ENCODE results near the gene CHRNA3. TPM values are rescaled to one million over a fixed set of nuclear protein-coding genes. Genes with fewer than 3 reads are reported as not detected.

The CHRNA3 gene
- total RNA-seq (under 1 TPM in 5 of 6 donors, not detected in 1; 0.05 to 0.25 (median 0.17) TPM), polyA plus RNA-seq (1 to 10 TPM in 1 of 2 donors, not detected in 1; 1.0 TPM)

DNA sequence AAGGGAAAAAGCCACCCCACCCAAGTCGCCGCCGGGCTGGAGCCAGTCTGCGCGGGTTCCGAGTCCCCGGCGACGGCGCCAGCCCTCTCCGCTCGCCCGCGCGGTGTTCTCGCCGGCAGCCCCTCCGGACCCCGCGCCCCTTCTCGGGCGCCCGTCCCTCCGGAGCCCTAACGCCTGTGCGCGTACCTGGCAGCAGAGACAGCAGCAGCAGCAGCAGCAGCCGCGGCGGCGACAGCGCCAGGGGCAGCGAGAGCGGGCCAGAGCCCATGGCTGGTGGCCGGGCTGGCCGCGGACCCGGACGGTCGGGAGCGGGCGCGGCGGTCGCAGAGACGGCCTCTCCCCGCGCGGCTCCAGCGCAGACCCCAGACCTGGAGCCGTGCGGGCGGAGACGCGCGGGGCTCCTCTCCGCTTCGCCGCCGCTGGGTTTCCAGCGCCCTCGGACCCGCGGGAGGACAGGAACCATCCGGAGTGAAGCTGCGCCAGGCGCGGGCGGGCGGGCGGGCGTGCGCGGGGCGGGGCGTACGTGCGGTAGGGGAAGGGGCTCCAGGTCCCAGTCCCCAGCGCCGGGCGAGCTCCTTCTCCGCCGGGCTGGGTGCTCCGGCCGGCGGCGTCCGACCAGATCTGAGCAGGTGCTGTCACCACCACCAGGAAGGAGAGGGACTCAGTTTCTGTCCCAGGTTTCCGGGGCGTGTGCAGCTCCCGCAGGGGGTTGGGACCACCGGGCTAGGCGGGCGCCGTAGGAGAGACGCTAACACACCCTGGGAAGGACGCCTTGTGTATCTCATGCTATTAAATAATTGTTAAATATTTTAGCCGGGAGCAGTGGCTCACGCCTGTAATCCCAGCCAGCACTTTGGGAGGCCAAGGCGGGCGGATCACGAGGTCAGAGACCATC lies at the start of gene CHRNA3:
CHRNA3 (minus strand) TSS at position 470 of the 895 bp plus-strand sequence; CDS start at position 268, 202 bp downstream.
- Histone ChIP-seq H3K27ac (no peak within 1 kb of the TSS), H3K27me3 (peaks cover 0 to 11% (median 2%) of the 10 kb centered on the region in 4 donors)
- FAIRE-seq, result no peak

DNA sequence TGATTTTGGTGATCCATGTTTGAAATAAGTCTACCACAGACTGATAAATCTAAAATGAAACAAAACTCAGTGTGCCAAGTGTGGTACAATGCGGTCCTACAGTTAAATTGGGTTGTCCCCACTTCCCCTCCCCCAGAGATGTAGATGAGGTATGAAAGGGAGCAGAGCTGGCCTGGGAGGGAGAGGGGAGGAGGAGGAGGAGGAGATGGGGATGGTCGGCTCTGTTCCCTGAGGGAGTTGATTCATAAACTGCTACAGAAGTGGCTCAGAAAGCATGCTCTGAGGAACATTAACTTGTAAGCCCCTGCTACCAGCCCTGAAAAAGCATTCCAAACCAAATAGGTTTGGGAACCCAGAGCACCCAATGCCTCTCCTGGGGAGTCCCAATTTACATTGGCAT lies 48.2 kb upstream of the CHRNA3 start:
- ATAC-seq (no peak), DNase-seq (no peak), FAIRE-seq (no peak)
- Histone ChIP-seq H3K36me3 (no peaks in the 10 kb centered on the region), H3K27ac (no peak overlapping the region), H3K9me3 (no peaks in the 10 kb centered on the region), H3K27me3 (no peaks in the 10 kb centered on the region), H3K4me1 (no peaks in the 10 kb centered on the region), H3K4me3 (no peak overlapping the region)
- TF ChIP-seq, protein P1, sequence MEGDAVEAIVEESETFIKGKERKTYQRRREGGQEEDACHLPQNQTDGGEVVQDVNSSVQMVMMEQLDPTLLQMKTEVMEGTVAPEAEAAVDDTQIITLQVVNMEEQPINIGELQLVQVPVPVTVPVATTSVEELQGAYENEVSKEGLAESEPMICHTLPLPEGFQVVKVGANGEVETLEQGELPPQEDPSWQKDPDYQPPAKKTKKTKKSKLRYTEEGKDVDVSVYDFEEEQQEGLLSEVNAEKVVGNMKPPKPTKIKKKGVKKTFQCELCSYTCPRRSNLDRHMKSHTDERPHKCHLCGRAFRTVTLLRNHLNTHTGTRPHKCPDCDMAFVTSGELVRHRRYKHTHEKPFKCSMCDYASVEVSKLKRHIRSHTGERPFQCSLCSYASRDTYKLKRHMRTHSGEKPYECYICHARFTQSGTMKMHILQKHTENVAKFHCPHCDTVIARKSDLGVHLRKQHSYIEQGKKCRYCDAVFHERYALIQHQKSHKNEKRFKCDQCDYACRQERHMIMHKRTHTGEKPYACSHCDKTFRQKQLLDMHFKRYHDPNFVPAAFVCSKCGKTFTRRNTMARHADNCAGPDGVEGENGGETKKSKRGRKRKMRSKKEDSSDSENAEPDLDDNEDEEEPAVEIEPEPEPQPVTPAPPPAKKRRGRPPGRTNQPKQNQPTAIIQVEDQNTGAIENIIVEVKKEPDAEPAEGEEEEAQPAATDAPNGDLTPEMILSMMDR (IDR thresholded peaks at IDR 0.05), result no peak
- WGBS, 2 donors, result 70 to 74% methylated on average over 2 of the region's 2 CpGs
- intact Hi-C loops (cut with DNase I), result no loop called here

More for the DNA sequence above, at the start of gene CHRNA3:
- no peaks in the 10 kb centered on the region for H3K36me3 ChIP-seq
- DNase-seq, result no peak
- WGBS, 2 donors, result 2 to 4% methylated on average over 58 to 102 of the region's 102 CpGs
- peak in 2 of 4 donors; percentile 20 to 51 for ATAC-seq
- TF ChIP-seq, protein P1 (IDR thresholded peaks at IDR 0.05), result no peak
- H3K4me3 ChIP-seq, result peak within 1 kb of the TSS; percentile 16 to 47 (median 23)
- intact Hi-C loops (cut with DNase I), result no loop called here
- H3K9me3 ChIP-seq, result no peaks in the 10 kb centered on the region
- H3K4me1 ChIP-seq, result peaks cover 0 to 5% (median 0%) of the 10 kb centered on the region in 3 donors

DNA sequence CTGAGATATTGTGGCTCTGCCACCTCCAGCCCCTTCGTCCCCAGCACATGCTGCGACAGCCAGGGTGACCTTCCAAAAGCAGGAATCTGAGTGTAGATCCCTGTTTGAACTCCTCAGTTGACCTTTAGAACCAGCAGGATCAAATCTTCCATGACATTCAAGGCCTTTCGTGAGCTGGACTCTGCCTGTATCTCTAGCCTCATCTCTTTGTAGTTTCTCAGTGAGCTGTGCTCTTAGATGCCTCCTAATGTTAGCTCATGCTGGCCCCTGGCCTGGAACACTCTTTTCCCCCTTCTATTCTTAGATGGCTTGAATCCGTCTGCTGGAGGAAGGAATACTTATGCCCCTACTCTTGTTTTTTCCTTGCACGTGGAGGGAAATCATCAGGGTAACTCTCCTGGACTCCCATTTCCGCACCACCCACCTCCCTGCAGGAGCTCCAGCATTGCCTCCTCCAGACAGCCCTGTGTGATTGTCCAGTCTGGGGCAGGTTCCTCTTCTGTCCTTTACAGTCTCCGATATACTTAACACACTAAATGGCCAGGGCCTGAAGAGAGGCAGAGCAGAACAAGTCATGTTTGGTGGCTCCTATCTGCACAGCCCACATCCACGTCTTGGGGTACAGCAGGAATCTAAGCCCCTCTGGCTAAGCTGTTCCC lies 46.9 kb upstream of the CHRNA3 start:
- Histone ChIP-seq H3K36me3 (no peaks in the 10 kb centered on the region), H3K27ac (no peak overlapping the region), H3K4me3 (no peak overlapping the region), H3K27me3 (no peaks in the 10 kb centered on the region), H3K4me1 (no peaks in the 10 kb centered on the region), H3K9me3 (no peaks in the 10 kb centered on the region)
- TF ChIP-seq, protein P1 (IDR thresholded peaks at IDR 0.05), result no peak
- ATAC-seq (no peak), FAIRE-seq (no peak), DNase-seq (no peak)
- WGBS, 2 donors, result 82 to 87% methylated on average over 8 of the region's 8 CpGs
- intact Hi-C loops (cut with DNase I), result no loop called here

DNA sequence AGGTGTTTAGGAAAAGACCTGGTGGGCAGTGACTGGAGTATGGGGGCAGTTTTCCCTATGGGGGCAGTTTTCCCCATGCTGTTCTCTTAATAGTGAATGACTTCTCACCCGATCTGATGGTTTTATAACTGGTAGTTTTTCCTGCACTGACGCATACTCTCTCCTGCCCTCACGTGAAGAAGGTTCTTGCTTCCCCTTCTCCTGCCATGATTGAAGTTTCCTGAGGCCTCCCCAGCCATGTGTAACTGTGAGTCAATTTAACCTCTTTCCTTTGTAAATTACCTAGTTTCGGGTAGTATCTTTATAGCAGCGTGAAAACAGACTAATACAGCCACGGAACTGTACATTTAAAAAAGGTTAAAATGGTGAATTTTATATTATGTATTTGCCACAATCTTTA lies 45.2 kb upstream of the CHRNA3 start:
- TF ChIP-seq, protein P1 (IDR thresholded peaks at IDR 0.05), result no peak
- Histone ChIP-seq H3K27me3 (no peaks in the 10 kb centered on the region), H3K9me3 (no peaks in the 10 kb centered on the region), H3K4me1 (no peaks in the 10 kb centered on the region), H3K27ac (no peak overlapping the region), H3K36me3 (no peaks in the 10 kb centered on the region), H3K4me3 (no peak overlapping the region)
- 83 to 89% methylated on average over 6 of the region's 6 CpGs for WGBS, 2 donors
- FAIRE-seq (no peak), ATAC-seq (no peak), DNase-seq (no peak)
- intact Hi-C loops (cut with DNase I), result no loop called here
